Heart left ventricle (tissue), 16 donors: ENCODE results near the gene RPS18. TPM values are rescaled to one million over a fixed set of nuclear protein-coding genes. Genes with fewer than 3 reads are reported as not detected.
A peak's percentile ranks its signal among the peaks of the same experiment; 100 is the strongest.

Experiments
- ATAC-seq, 4 donors: fragments of 200-7000 bp; cut with Tn5 transposase; one replicate each; pipeline ENCODE4 v1.9.1; 2020 to 2022; ENCODE audit warnings: moderate library complexity in 4 of 4, mild to moderate bottlenecking in 3 of 4, moderate number of reproducible peaks in 1 of 4
- DNase-seq, 5 donors: peaks; one replicate each; pipeline ENCODE4 v3.0.0-alpha.2; 2020
- H3K27ac ChIP-seq, 12 donors: fragments of 200-600 bp; sonication (generic) in 4 of 12; one replicate each; pipeline versions ENCODE4 v1.5.0 to v1.8.0; 2016 to 2022; ENCODE audit warnings: mild to moderate bottlenecking in 2 of 12
- H3K27me3 ChIP-seq, 9 donors: fragments of 200-600 bp; sonication (generic) in 2 of 9; one replicate each; pipeline versions ENCODE4 v1.5.1 to v1.8.0; 2016 to 2022; ENCODE audit warnings: mild to moderate bottlenecking in 3 of 9
- H3K36me3 ChIP-seq, 9 donors: fragments of 200-600 bp; sonication (generic) in 2 of 9; one replicate each; pipeline versions ENCODE4 v1.5.0 to v1.8.0; 2018 to 2022; ENCODE audit warnings: mild to moderate bottlenecking in 2 of 9
- H3K4me1 ChIP-seq, 12 donors: fragments of 200-600 bp; sonication (generic) in 4 of 12; one replicate each; pipeline versions ENCODE4 v1.5.0 to v1.8.0; 2016 to 2022; ENCODE audit warnings: mild to moderate bottlenecking in 3 of 12
- H3K4me3 ChIP-seq, 12 donors: fragments of 200-600 bp; sonication (generic) in 4 of 12; one replicate each; pipeline versions ENCODE4 v1.5.0 to v1.8.0; 2017 to 2022; ENCODE audit warnings: mild to moderate bottlenecking in 9 of 12, moderate library complexity in 4 of 12
- H3K9me3 ChIP-seq, 12 donors: fragments of 200-600 bp; sonication (generic) in 4 of 12; one replicate each; pipeline versions ENCODE4 v1.5.0 to v1.8.0; 2016 to 2022; ENCODE audit warnings: mild to moderate bottlenecking in 1 of 12
- POLR2A ChIP-seq, 2 donors: fragments of 450-650 bp; IDR thresholded peaks; one replicate each; pipeline ENCODE4 v1.6.1; 2017; ENCODE audit warnings: antibody characterized with exemption in 2 of 2, mild to moderate bottlenecking in 2 of 2, moderate library complexity in 2 of 2
- WGBS, 4 donors: extraction: QIAGEN DNeasy Blood & Tissue Kit in 2 of 4; methylation state at CpG; one replicate each; pipeline versions ENCODE4 v1.1.5 to v1.1.7; 2013 to 2018; 5-methylcytosine and 5-hydroxymethylcytosine counted together
- intact Hi-C, 10 donors: fragments of 100-400 bp; cut with DNase I; formaldehyde crosslinking; loops; one replicate each; pipeline versions ENCODE4 v1.11.1 to v1.14.2; 2022
- polyA plus RNA-seq, 2 donors: library from polyadenylated mRNA; stranded (reverse); fragments of 200-250 nt; gene quantifications; one replicate each; pipeline ENCODE4 v1.2.3, GENCODE V29; 2013
- total RNA-seq, 9 donors: library from RNA; depleted of rRNA in 2 of 9; stranded (reverse); fragments of >200 nt in 2 of 9; fragmentation: NEBNext Ultra II Directional in 3 of 9; extraction: Animal tissue kit (Norgen Biotek cat#: 25700) in 3 of 9; gene quantifications; one replicate each; pipeline versions ENCODE4 v1.1.0 to v1.2.4, GENCODE V29; 2016 to 2023
- TF ChIP-seq, protein P1 (sequence below), 12 donors: fragments of 200-600 bp; sonication (generic) in 4 of 12; IDR thresholded peaks; one replicate each; pipeline versions ENCODE4 v1.5.0 to v1.8.0; 2018 to 2022; ENCODE audit warnings: antibody characterized with exemption in 12 of 12, mild to moderate bottlenecking in 5 of 12
- donor health status: ischemic (EF 13 %, LVEDD 7.1; RV severe dilation, severe dysfunction).
- donor health status: healthy with polysubstance abuse.
- donor health status: DM: no; HTN: yes; CAD: no.
- donor health status: DM: no; HTN: no; CAD: no.
- donor health status: ischemic (EF 25% LVEDD 6.9; RV normal size, moderate dysfunction).
- donor health status: ischemic (EF 25% LVEDD 5.7; RV mildly dilated, moderate dysfunction).
- donor health status: healthy.
- donor health status: DM: yes; HTN: yes; CAD: no.
- donor health status: ischemic (EF 35%, LVEDD 5.7; RV mildly dilated, moderate dysfunction).
- donor health status: nonischemic (EF 11% LVEDD 7.7; RV severe dilation, severe dysfunction).
- donor health status: DM: yes; HTN: yes; CAD: no.
- donor health status: PGD.
- donor health status: ischemic (EF 29% LVEDD 5.4; RV normal size, mild dysfunction).
- donor health status: nonischemic (EF 23%, LVEDD 6.1; RV moderate dilation, normal function).

RPS18 gene
- total and polyA plus RNA-seq, 11 donors, result 685 to 3,458 (median 1,145) TPM

DNA sequence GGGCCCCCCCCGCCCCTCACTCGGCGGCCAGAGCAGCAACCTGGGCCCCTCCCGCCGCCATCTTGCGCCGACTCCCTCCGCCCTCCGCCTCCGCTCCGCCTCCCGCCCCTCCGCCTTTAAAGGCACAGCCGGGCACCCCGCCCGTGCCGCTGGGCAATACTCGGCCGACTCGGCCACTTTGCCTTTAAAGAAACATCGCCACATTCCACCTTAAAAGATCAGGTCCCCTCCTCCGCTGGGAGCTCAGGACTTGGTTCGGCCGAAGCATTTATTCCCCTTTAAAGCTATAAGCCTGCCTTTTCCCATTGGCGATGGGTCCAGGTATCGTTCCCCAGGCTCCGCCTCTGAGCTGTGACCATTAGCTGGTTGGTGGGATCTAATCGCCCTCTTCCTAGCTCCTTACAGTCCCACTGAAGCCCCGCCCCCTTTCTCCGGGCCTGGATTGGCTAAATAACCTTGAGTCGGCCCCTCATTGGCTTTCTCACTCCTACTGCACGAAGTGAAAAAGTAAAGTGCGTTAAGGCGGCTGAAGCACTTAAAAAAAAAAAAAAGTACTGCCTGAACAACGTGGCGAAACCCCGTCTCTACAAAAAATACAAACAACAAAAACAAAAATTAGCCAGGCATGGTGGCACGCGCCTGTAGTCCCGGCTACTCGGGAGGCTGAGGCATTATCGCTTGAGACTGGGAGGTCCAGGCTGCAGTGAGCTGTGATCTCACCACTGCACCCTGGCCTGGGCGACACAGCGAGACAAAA, 46.0 kb downstream of the RPS18 start, which contains the start of gene ZBTB22:
Gene ZBTB22, minus strand, starts transcription at position 76 of the 757 bp plus-strand sequence. CDS start 828 bp downstream, outside the sequence.
- peak; percentile 78 to 83 (median 80) for ATAC-seq
- WGBS, 4 donors, result 1 to 4% (median 2%) methylated on average over 22 to 44 of the region's 44 CpGs
- Histone ChIP-seq H3K4me3 (peak within 1 kb of the TSS; percentile 24 to 77 (median 62)), H3K27ac (peak within 1 kb of the TSS; percentile 54 to 88 (median 84)), H3K36me3 (peaks cover 0 to 35% (median 27%) of the 10 kb centered on the region in 9 donors), H3K9me3 (no peaks in the 10 kb centered on the region), H3K4me1 (peaks cover 3 to 71% (median 48%) of the 10 kb centered on the region in 12 donors), H3K27me3 (no peaks in the 10 kb centered on the region)
- peak; percentile 98 to 100 (median 99) for DNase-seq
- peak in 1 of 2 donors; percentile 39 for TF ChIP-seq POLR2A (IDR thresholded peaks at IDR 0.05)
- TF ChIP-seq, protein P1, sequence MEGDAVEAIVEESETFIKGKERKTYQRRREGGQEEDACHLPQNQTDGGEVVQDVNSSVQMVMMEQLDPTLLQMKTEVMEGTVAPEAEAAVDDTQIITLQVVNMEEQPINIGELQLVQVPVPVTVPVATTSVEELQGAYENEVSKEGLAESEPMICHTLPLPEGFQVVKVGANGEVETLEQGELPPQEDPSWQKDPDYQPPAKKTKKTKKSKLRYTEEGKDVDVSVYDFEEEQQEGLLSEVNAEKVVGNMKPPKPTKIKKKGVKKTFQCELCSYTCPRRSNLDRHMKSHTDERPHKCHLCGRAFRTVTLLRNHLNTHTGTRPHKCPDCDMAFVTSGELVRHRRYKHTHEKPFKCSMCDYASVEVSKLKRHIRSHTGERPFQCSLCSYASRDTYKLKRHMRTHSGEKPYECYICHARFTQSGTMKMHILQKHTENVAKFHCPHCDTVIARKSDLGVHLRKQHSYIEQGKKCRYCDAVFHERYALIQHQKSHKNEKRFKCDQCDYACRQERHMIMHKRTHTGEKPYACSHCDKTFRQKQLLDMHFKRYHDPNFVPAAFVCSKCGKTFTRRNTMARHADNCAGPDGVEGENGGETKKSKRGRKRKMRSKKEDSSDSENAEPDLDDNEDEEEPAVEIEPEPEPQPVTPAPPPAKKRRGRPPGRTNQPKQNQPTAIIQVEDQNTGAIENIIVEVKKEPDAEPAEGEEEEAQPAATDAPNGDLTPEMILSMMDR (IDR thresholded peaks at IDR 0.05), result no peak
- intact Hi-C loops, result no loop called here

DNA sequence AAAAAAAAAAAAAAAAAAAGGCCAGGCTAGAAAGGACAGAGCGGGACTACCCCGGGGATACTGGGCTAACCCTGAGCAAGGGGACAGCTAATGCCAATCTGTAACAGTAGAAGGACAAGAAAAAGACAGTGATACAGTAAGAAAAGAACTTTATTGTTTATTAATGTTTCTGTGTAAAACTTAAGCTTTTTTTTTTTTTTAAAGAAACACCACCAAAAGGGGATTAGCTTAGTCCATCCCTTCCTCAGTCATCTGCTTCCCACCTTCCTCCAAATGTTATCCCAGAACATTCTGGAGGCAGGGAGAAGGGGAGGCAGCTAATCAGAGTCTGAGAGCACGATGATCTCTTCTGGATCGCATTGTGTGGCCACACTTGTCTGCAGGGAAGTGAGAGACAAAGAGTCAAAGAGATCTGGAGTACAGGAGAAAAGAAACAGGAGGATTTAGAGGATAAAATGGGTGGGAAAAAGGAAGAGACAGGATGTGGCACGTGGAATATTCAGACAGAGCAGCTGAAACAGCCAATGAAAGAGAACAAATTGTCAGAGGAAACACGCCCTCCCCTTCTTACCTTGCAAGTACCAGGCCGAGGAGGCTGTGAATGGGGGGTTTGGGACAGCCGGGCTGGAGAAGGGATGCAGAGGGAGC, 46.7 kb downstream of the RPS18 start:
- WGBS, 4 donors, result 71 to 74% (median 73%) methylated on average over 8 of the region's 8 CpGs
- H3K27me3 ChIP-seq, result no peaks in the 10 kb centered on the region
- intact Hi-C loops, result no loop called here
- H3K9me3 ChIP-seq, result no peaks in the 10 kb centered on the region
- H3K4me1 ChIP-seq, result peaks cover 3 to 72% (median 48%) of the 10 kb centered on the region in 12 donors
- ATAC-seq, result no peak
- no peak for DNase-seq
- peak overlapping the region in 11 of 12 donors; percentile 44 to 77 (median 64) for H3K4me3 ChIP-seq
- peak overlapping the region in 11 of 12 donors; percentile 54 to 88 (median 85) for H3K27ac ChIP-seq
- TF ChIP-seq, protein P1 (IDR thresholded peaks at IDR 0.05), result no peak
- no peak for TF ChIP-seq POLR2A (IDR thresholded peaks at IDR 0.05)
- peaks cover 0 to 35% (median 27%) of the 10 kb centered on the region in 9 donors for H3K36me3 ChIP-seq

DNA sequence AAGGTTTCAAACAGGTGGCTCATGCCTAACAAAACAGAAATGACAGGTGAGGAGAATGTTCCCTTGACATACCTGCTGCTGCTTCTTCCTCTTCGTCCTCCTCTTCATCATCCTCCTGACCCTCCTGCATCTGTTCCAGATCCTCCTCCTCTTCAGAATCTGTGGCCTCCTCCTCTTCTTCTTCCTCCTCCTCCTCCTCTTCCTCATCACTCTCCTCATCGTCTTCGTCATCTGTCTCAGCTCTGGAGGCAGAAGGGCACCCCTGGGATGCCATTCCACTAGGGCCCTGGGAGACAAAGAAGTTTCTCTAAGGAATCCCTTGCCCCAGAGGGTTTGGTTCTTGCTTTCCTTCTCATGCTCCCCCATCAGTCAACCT, 48.1 kb downstream of the RPS18 start:
- H3K27me3 ChIP-seq, result no peaks in the 10 kb centered on the region
- 80 to 90% (median 87%) methylated on average over 3 of the region's 3 CpGs for WGBS, 4 donors
- DNase-seq (no peak), ATAC-seq (no peak)
- peaks cover 0 to 35% (median 27%) of the 10 kb centered on the region in 9 donors for H3K36me3 ChIP-seq
- intact Hi-C loops, result no loop called here
- H3K9me3 ChIP-seq, result no peaks in the 10 kb centered on the region
- TF ChIP-seq POLR2A (IDR thresholded peaks at IDR 0.05), result no peak
- TF ChIP-seq, protein P1 (IDR thresholded peaks at IDR 0.05), result no peak
- H3K27ac ChIP-seq, result peak overlapping the region in 7 of 12 donors; percentile 19 to 92 (median 58)
- peaks cover 3 to 76% (median 48%) of the 10 kb centered on the region in 12 donors for H3K4me1 ChIP-seq
- H3K4me3 ChIP-seq, result peak overlapping the region in 2 of 12 donors; percentile 21 to 82
